Glutamatergic neuron (in vitro differentiated cells): Measurements from ENCODE around the gene MRPL50. TPM values are rescaled to one million over a fixed set of nuclear protein-coding genes. Genes with fewer than 3 reads are reported as not detected.
"Not testable (repeated sequence)": the region's sequence is repeated elsewhere in the genome, so short reads cannot be mapped to it uniquely, and the experiment has no call there.

Experiments used
- DNase-seq: peaks from one replicate; pipeline ENCODE4 v3.0.0; 2022
- H3K27ac Mint-ChIP-seq: one replicate; pipeline ENCODE4 v1.8.0; 2020; ENCODE audit warnings: mild to moderate bottlenecking, mixed read lengths, inconsistent platforms; ENCODE audit not compliant: unreplicated experiment
- H3K27me3 Mint-ChIP-seq: one replicate; pipeline ENCODE4 v1.8.0; 2020; ENCODE audit warnings: mild to moderate bottlenecking, moderate library complexity, mixed read lengths, inconsistent platforms; ENCODE audit not compliant: unreplicated experiment
- H3K36me3 Mint-ChIP-seq: one replicate; pipeline ENCODE4 v1.8.0; 2020; ENCODE audit warnings: mild to moderate bottlenecking, mixed read lengths, inconsistent platforms; ENCODE audit not compliant: unreplicated experiment
- H3K4me1 Mint-ChIP-seq: one replicate; pipeline ENCODE4 v1.8.0; 2020; ENCODE audit warnings: mild to moderate bottlenecking, low read depth, mixed read lengths, inconsistent platforms; ENCODE audit not compliant: unreplicated experiment
- H3K4me3 Mint-ChIP-seq: one replicate; pipeline ENCODE4 v1.8.0; 2020; ENCODE audit warnings: mild to moderate bottlenecking, mixed read lengths, inconsistent platforms; ENCODE audit not compliant: unreplicated experiment
- H3K9me3 Mint-ChIP-seq: one replicate; pipeline ENCODE4 v1.8.0; 2020; ENCODE audit warnings: mild to moderate bottlenecking, moderate library complexity, mixed read lengths, inconsistent platforms; ENCODE audit not compliant: unreplicated experiment
- total RNA-seq: library from RNA; stranded (reverse); fragmentation: NEBNext Ultra II Directional; extraction: Animal tissue kit (Norgen Biotek cat#: 25700); gene quantifications from one replicate; pipeline ENCODE4 v1.2.1, GENCODE V29; 2021; ENCODE audit not compliant: unreplicated experiment
- TF ChIP-seq, protein P1 (sequence below): fragments of 200-600 bp; sonication (generic); IDR thresholded peaks from one replicate; pipeline ENCODE4 v1.5.0; 2021; ENCODE audit not compliant: partially characterized antibody, unreplicated experiment

Gene MRPL50
- total RNA-seq, 1 donor from 2014 or later = 15.4 TPM

DNA sequence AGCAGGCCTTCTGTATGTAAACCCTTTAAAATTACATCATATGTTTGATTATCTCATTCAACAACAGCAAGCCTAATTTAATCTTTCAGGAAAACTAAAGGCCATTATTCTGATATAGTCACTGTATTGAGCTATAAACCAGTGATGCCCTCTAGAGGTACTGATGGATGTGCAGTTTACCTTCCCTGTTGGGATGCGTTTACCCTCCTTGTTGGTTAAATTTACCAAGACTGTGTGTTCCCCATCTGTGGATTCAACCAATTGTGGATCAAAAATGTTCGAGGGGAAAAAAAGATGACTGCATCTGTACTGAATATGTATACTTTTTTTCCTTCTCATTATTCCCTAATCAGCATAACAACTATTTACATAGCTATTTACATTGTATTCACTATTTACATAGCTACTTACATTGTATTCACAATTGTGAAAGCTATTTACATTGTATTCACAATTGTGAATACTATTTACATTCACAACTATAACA, 9.9 kb downstream of the MRPL50 start:
- H3K9me3 Mint-ChIP-seq = peaks cover 2% of the 10 kb centered on the region

DNA sequence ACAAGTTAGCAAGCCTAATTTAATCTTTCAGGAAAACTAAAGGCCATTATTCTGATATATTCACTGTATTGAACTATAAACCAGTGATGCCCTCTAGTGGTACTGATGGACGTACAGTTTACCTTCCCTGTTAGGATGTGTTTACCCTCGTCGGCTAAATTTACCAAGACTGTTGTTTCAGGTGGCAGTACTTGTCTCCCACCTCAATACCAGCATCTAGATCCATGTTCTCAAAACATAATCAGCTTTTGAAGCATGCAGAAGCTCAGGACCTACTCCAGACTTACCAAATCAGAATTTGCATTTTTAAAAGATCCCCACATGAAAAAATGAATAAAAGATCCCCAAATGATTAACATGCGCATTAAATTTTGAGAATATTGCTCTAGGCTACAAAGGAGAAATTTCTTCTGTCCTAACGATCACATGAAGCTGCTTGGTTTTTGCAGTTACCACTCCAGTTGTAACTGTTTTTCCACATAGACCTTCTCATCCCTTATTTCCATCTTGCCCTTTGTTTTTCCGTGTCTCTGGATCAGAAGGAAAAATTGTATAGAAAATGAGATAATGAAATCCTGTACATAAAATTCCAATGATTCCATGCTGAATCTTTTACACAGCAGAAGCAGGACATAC, 10.4 kb downstream of the MRPL50 start:
- no peak overlapping the region for H3K4me3 Mint-ChIP-seq
- H3K27me3 Mint-ChIP-seq = no peaks in the 10 kb centered on the region
- H3K4me1 Mint-ChIP-seq = peaks cover 5% of the 10 kb centered on the region
- TF ChIP-seq, protein P1, sequence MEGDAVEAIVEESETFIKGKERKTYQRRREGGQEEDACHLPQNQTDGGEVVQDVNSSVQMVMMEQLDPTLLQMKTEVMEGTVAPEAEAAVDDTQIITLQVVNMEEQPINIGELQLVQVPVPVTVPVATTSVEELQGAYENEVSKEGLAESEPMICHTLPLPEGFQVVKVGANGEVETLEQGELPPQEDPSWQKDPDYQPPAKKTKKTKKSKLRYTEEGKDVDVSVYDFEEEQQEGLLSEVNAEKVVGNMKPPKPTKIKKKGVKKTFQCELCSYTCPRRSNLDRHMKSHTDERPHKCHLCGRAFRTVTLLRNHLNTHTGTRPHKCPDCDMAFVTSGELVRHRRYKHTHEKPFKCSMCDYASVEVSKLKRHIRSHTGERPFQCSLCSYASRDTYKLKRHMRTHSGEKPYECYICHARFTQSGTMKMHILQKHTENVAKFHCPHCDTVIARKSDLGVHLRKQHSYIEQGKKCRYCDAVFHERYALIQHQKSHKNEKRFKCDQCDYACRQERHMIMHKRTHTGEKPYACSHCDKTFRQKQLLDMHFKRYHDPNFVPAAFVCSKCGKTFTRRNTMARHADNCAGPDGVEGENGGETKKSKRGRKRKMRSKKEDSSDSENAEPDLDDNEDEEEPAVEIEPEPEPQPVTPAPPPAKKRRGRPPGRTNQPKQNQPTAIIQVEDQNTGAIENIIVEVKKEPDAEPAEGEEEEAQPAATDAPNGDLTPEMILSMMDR = peak; percentile 60
- H3K27ac Mint-ChIP-seq = peak overlapping the region; percentile 9
- H3K9me3 Mint-ChIP-seq = peaks cover 2% of the 10 kb centered on the region
- peaks cover 16% of the 10 kb centered on the region for H3K36me3 Mint-ChIP-seq
- no peak for DNase-seq

More for the DNA sequence above, 9.9 kb downstream of the MRPL50 start:
- TF ChIP-seq, protein P1 = no peak
- peaks cover 19% of the 10 kb centered on the region for H3K36me3 Mint-ChIP-seq
- H3K4me1 Mint-ChIP-seq = peaks cover 5% of the 10 kb centered on the region
- H3K27ac Mint-ChIP-seq = no peak overlapping the region
- no peaks in the 10 kb centered on the region for H3K27me3 Mint-ChIP-seq
- DNase-seq = no peak
- no peak overlapping the region for H3K4me3 Mint-ChIP-seq

DNA sequence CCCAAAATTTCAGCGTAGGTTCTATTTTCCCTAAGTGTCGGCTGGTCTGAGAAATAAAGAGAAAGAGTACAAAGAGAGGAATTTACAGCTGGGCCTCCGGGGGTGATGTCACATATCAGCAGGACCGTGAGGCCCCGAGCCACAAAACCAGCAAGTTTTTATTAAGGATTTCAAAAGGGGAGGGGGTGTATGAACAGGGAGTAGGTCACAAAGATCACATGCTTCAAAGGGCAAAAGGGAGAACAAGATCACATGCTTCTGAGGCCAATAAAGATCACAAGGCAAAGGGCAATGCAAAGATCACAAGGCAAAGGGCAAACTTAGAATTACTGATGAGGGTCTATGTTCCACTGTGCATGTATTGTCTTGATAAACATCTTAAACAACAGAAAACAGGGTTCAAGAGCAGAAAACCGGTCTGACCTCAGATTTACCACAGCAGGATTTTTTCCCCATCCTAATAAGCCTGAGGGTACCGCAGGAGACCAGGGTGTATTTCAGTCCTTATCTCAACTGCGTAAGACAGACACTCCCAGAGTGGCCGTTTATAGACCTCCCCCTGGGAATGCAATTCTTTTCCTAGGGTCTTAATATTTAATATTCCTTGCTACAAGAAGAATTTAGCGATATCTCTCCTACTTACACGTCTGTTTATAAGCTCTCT, 13.4 kb downstream of the MRPL50 start, which contains the start of gene BAAT:
Gene BAAT, minus strand, starts transcription at position 134 of the 664 bp plus-strand sequence. CDS start 13,602 bp downstream, outside the sequence.
- not testable (repeated sequence) for H3K4me3 Mint-ChIP-seq, H3K4me1 Mint-ChIP-seq, H3K27me3 Mint-ChIP-seq, DNase-seq, H3K36me3 Mint-ChIP-seq, H3K27ac Mint-ChIP-seq, H3K9me3 Mint-ChIP-seq

DNA sequence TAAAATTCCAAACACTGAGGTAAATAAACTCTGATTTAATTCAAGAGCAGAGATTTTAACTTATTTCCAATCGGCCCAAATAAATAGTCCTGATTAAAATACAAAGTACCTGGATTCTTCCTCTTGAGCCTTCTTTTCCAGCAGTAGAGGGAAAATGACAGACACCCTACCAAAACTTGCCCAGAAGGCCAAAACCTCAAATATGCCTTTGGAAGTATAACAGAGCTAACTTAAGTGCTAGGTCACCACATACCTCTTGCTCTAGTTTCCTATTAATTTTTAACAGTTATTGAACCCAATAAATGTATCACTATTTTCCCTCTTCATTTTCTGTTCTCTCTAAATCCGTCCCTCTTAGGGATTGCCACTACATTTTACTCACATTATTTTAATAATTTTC, 15.1 kb downstream of the MRPL50 start:
- Mint-ChIP-seq H3K27me3 (no peaks in the 10 kb centered on the region), H3K9me3 (peaks cover 4% of the 10 kb centered on the region), H3K36me3 (no peaks in the 10 kb centered on the region), H3K4me1 (peaks cover 5% of the 10 kb centered on the region), H3K4me3 (no peak overlapping the region), H3K27ac (no peak overlapping the region)
- TF ChIP-seq, protein P1 = no peak
- DNase-seq = no peak

DNA sequence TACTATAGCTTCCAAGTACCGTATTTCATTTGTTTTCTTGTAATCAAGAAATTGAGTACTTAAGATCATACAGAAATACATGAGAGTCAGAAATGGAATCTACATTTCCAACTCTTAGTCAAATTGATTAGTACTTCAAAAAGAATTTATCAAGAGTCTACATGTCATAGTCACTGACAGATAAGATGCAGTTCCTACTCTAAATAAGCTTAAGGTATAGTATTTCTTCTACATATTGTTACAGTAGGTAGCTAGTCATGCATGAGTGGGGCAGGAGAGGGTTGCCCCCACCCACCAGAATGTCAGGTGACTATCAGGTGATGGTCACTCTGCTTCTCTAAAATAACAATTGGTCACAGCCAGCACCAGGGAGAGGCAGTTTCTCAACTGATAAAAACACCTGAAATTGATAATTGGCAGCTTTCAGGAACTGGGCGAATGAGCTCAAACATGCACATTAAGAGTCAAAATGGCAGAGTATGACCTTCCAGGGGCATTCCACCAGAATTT, 16.5 kb downstream of the MRPL50 start:
- DNase-seq = no peak
- Mint-ChIP-seq H3K27me3 (no peaks in the 10 kb centered on the region), H3K9me3 (peaks cover 8% of the 10 kb centered on the region), H3K36me3 (no peaks in the 10 kb centered on the region), H3K4me1 (no peaks in the 10 kb centered on the region), H3K4me3 (no peak overlapping the region), H3K27ac (no peak overlapping the region)
- TF ChIP-seq, protein P1 = no peak
